ENCODE measurements around the gene QRICH1. TPM values are rescaled to one million over a fixed set of nuclear protein-coding genes. Genes with fewer than 3 reads are reported as not detected.
A peak's percentile ranks its signal among the peaks of the same experiment; 100 is the strongest.

Gene QRICH1
- total and polyA plus RNA-seq, 2 of the 13 experiments (the other 11 are each of a cell fraction or from before 2014, with no cell fraction given), result 52.6 to 102 TPM

- TF ChIP-seq, protein P1, sequence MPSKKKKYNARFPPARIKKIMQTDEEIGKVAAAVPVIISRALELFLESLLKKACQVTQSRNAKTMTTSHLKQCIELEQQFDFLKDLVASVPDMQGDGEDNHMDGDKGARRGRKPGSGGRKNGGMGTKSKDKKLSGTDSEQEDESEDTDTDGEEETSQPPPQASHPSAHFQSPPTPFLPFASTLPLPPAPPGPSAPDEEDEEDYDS (CRISPR knock-in tag; IDR thresholded peaks at IDR 0.05), result peak; percentile 99
- TF ChIP-seq TRIM24 (CRISPR knock-in tag; IDR thresholded peaks at IDR 0.05) (no peak), ZNF616 (CRISPR knock-in tag; IDR thresholded peaks at IDR 0.05; ENCODE audit: low read depth) (peak; percentile 82; the same call in 1 of the 2 replicates), ZSCAN20 (CRISPR knock-in tag; IDR thresholded peaks at IDR 0.05; ENCODE audit: borderline replicate concordance) (peak; percentile 70; the same call in 1 of the 2 replicates), LCORL (IDR thresholded peaks at IDR 0.05) (no peak), LCORL (CRISPR knock-in tag; IDR thresholded peaks at IDR 0.05) (0 out of 2 replicates have a peak, but pooled peaks have one; percentile 50), ZNF34 (CRISPR knock-in tag; IDR thresholded peaks at IDR 0.05; ENCODE audit: borderline replicate concordance) (0 out of 2 replicates have a peak, but pooled peaks have one; percentile 59), E2F1 (CRISPR knock-in tag; IDR thresholded peaks at IDR 0.05) (peak; percentile 92), NCOA5 (CRISPR knock-in tag; IDR thresholded peaks at IDR 0.05) (peak; percentile 21), NCOR1 (IDR thresholded peaks at IDR 0.05; ENCODE audit: borderline replicate concordance, low read length) (no peak), NR1H2 (CRISPR knock-in tag; IDR thresholded peaks at IDR 0.05; ENCODE audit: borderline replicate concordance, low read depth) (no peak), ZNF597 (CRISPR knock-in tag; IDR thresholded peaks at IDR 0.05) (0 out of 2 replicates have a peak, but pooled peaks have one; percentile 76), CBX2 (IDR thresholded peaks at IDR 0.05; ENCODE audit: low read depth, low read length) (no peak), CBX2 (CRISPR knock-in tag; IDR thresholded peaks at IDR 0.05; ENCODE audit: low read depth) (no peak), ZSCAN25 (CRISPR knock-in tag; IDR thresholded peaks at IDR 0.05) (peak; percentile 71), CREM (IDR thresholded peaks at IDR 0.05) (peak; percentile 92), CREM (CRISPR knock-in tag; IDR thresholded peaks at IDR 0.05) (peak; percentile 62), TCF7L2 (IDR thresholded peaks at IDR 0.05; ENCODE audit: low read depth, low read length) (no peak)
- TF ChIP-seq, protein P2, sequence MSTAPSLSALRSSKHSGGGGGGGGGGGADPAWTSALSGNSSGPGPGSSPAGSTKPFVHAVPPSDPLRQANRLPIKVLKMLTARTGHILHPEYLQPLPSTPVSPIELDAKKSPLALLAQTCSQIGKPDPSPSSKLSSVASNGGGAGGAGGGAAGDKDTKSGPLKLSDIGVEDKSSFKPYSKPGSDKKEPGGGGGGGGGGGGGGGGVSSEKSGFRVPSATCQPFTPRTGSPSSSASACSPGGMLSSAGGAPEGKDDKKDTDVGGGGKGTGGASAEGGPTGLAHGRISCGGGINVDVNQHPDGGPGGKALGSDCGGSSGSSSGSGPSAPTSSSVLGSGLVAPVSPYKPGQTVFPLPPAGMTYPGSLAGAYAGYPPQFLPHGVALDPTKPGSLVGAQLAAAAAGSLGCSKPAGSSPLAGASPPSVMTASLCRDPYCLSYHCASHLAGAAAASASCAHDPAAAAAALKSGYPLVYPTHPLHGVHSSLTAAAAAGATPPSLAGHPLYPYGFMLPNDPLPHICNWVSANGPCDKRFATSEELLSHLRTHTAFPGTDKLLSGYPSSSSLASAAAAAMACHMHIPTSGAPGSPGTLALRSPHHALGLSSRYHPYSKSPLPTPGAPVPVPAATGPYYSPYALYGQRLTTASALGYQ (CRISPR knock-in tag; IDR thresholded peaks at IDR 0.05), result peak; percentile 68; the same call in 1 of the 2 replicates
- TF ChIP-seq, protein P3, sequence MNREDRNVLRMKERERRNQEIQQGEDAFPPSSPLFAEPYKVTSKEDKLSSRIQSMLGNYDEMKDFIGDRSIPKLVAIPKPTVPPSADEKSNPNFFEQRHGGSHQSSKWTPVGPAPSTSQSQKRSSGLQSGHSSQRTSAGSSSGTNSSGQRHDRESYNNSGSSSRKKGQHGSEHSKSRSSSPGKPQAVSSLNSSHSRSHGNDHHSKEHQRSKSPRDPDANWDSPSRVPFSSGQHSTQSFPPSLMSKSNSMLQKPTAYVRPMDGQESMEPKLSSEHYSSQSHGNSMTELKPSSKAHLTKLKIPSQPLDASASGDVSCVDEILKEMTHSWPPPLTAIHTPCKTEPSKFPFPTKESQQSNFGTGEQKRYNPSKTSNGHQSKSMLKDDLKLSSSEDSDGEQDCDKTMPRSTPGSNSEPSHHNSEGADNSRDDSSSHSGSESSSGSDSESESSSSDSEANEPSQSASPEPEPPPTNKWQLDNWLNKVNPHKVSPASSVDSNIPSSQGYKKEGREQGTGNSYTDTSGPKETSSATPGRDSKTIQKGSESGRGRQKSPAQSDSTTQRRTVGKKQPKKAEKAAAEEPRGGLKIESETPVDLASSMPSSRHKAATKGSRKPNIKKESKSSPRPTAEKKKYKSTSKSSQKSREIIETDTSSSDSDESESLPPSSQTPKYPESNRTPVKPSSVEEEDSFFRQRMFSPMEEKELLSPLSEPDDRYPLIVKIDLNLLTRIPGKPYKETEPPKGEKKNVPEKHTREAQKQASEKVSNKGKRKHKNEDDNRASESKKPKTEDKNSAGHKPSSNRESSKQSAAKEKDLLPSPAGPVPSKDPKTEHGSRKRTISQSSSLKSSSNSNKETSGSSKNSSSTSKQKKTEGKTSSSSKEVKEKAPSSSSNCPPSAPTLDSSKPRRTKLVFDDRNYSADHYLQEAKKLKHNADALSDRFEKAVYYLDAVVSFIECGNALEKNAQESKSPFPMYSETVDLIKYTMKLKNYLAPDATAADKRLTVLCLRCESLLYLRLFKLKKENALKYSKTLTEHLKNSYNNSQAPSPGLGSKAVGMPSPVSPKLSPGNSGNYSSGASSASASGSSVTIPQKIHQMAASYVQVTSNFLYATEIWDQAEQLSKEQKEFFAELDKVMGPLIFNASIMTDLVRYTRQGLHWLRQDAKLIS (CRISPR knock-in tag; IDR thresholded peaks at IDR 0.05), result peak; percentile 68; the same call in 1 of the 2 replicates
These were observed 65.0 kb downstream of the QRICH1 start, which contains the start of gene IMPDH2 (continued) for GRCh38 chr3:49028673-49029562.

Data from HepG2 (cell line).